ENCODE data around the gene KSR2. TPM values are rescaled to one million over a fixed set of nuclear protein-coding genes. Genes with fewer than 3 reads are reported as not detected.

The KSR2 gene
- total and polyA plus RNA-seq, 2 donors (not counting 3 experiments of a cell fraction or from before 2014, with no cell fraction given): 2.1 to 5.2 TPM

- intact Hi-C loops (cut with micrococcal nuclease) (no loop called here), dilution Hi-C loops (cut with MboI; ENCODE audit: extremely low pct_ligation_motif_present, low sequenced_read_pairs) (no loop called here)
- Histone ChIP-seq H3K9me1 (replicated peaks; ENCODE audit: control insufficient read depth, extremely low read depth, insufficient read depth, low read length) (no peaks in the 10 kb centered on the region), H3K4me3 (replicated peaks in 1 of 3; ENCODE audit: insufficient read depth in 1 of 3, low read depth in 1 of 3, low read length in 3 of 3) (no peak overlapping the region), H2AFZ (ENCODE audit: low read depth, low read length) (no peak overlapping the region), H4K20me1 (replicated peaks; ENCODE audit: control insufficient read depth, extremely low read depth, insufficient read depth, low read length) (no peaks in the 10 kb centered on the region), H3K4me1 (ENCODE audit: control insufficient read depth, extremely low read depth, insufficient read depth, low read length) (no peaks in the 10 kb centered on the region), H3K27me3 (ENCODE audit: control insufficient read depth in 2 of 2, insufficient read depth in 2 of 2, low read length in 2 of 2) (no peaks in the 10 kb centered on the region), H3K36me3 (ENCODE audit: control insufficient read depth in 2 of 2, extremely low read depth in 1 of 2, insufficient read depth in 2 of 2, low read length in 2 of 2) (no peaks in the 10 kb centered on the region), H3K9me3 (replicated peaks; ENCODE audit: control insufficient read depth, insufficient read depth, low read length) (no peaks in the 10 kb centered on the region), H3K9ac (replicated peaks; ENCODE audit: extremely low read depth, insufficient read depth, low read length) (no peak overlapping the region), H3K27ac (ENCODE audit: insufficient read depth, low read depth, low read length) (no peak overlapping the region), H3K4me2 (ENCODE audit: insufficient read depth, low read length) (no peak overlapping the region), H3K79me2 (ENCODE audit: control insufficient read depth, insufficient read depth, low read length) (no peaks in the 10 kb centered on the region)
- ChIA-PET POLR2A (no interaction called here), CTCF (no interaction called here)
- DNase-seq (ENCODE audit: low read depth, low spot score): no peak
- FAIRE-seq: no peak
- TF ChIP-seq POLR2AphosphoS5 (IDR thresholded peaks at IDR 0.05; ENCODE audit: insufficient read depth, low read depth, low read length) (no peak), FOS (IDR thresholded peaks at IDR 0.05; ENCODE audit: borderline replicate concordance, insufficient read depth, low read length) (no peak)
- no TSS peak for BruUV-seq (replicated peaks)
Measured at GRCh38 chr12:117912756-117913155, 56.0 kb downstream of the KSR2 start.

- Histone ChIP-seq H3K36me3 (ENCODE audit: control insufficient read depth in 2 of 2, extremely low read depth in 1 of 2, insufficient read depth in 2 of 2, low read length in 2 of 2) (no peaks in the 10 kb centered on the region), H3K4me1 (ENCODE audit: control insufficient read depth, extremely low read depth, insufficient read depth, low read length) (no peaks in the 10 kb centered on the region), H3K27me3 (ENCODE audit: control insufficient read depth in 2 of 2, insufficient read depth in 2 of 2, low read length in 2 of 2) (no peaks in the 10 kb centered on the region), H3K27ac (ENCODE audit: insufficient read depth, low read depth, low read length) (no peak overlapping the region), H3K79me2 (ENCODE audit: control insufficient read depth, insufficient read depth, low read length) (no peaks in the 10 kb centered on the region), H3K9ac (replicated peaks; ENCODE audit: extremely low read depth, insufficient read depth, low read length) (no peak overlapping the region), H2AFZ (ENCODE audit: low read depth, low read length) (no peak overlapping the region), H3K4me2 (ENCODE audit: insufficient read depth, low read length) (no peak overlapping the region), H3K9me3 (replicated peaks; ENCODE audit: control insufficient read depth, insufficient read depth, low read length) (no peaks in the 10 kb centered on the region), H3K4me3 (replicated peaks in 1 of 3; ENCODE audit: insufficient read depth in 1 of 3, low read depth in 1 of 3, low read length in 3 of 3) (no peak overlapping the region), H4K20me1 (replicated peaks; ENCODE audit: control insufficient read depth, extremely low read depth, insufficient read depth, low read length) (no peaks in the 10 kb centered on the region), H3K9me1 (replicated peaks; ENCODE audit: control insufficient read depth, extremely low read depth, insufficient read depth, low read length) (no peaks in the 10 kb centered on the region)
- ChIA-PET CTCF (no interaction called here), POLR2A (no interaction called here)
- FAIRE-seq (no peak), DNase-seq (ENCODE audit: low read depth, low spot score) (no peak)
- BruUV-seq (replicated peaks): no TSS peak
- intact Hi-C loops (cut with micrococcal nuclease) (no loop called here), dilution Hi-C loops (cut with MboI; ENCODE audit: extremely low pct_ligation_motif_present, low sequenced_read_pairs) (no loop called here)
- no peak for TF ChIP-seq JUN (IDR thresholded peaks at IDR 0.05; ENCODE audit: borderline replicate concordance, insufficient read depth, insufficient read length, low read depth)
- no peak for TF ChIP-seq POLR2AphosphoS5 (IDR thresholded peaks at IDR 0.05; ENCODE audit: insufficient read depth, low read depth, low read length)
- no peak for TF ChIP-seq POLR2A (IDR thresholded peaks at IDR 0.05; ENCODE audit: low read depth, low read length)
- TF ChIP-seq, protein P1, sequence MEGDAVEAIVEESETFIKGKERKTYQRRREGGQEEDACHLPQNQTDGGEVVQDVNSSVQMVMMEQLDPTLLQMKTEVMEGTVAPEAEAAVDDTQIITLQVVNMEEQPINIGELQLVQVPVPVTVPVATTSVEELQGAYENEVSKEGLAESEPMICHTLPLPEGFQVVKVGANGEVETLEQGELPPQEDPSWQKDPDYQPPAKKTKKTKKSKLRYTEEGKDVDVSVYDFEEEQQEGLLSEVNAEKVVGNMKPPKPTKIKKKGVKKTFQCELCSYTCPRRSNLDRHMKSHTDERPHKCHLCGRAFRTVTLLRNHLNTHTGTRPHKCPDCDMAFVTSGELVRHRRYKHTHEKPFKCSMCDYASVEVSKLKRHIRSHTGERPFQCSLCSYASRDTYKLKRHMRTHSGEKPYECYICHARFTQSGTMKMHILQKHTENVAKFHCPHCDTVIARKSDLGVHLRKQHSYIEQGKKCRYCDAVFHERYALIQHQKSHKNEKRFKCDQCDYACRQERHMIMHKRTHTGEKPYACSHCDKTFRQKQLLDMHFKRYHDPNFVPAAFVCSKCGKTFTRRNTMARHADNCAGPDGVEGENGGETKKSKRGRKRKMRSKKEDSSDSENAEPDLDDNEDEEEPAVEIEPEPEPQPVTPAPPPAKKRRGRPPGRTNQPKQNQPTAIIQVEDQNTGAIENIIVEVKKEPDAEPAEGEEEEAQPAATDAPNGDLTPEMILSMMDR (IDR thresholded peaks at IDR 0.05; ENCODE audit: extremely low read depth in 1 of 2, insufficient read depth in 1 of 2, low read depth in 1 of 2, low read length in 2 of 2): no peak
- TF ChIP-seq, protein P2, sequence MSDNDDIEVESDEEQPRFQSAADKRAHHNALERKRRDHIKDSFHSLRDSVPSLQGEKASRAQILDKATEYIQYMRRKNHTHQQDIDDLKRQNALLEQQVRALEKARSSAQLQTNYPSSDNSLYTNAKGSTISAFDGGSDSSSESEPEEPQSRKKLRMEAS (IDR thresholded peaks at IDR 0.05; ENCODE audit: insufficient read depth, insufficient read length): no peak
- no peak for TF ChIP-seq GATA2 (IDR thresholded peaks at IDR 0.05; ENCODE audit: insufficient read depth, insufficient read length, low read depth, low read length)
- no peak for TF ChIP-seq FOS (IDR thresholded peaks at IDR 0.05; ENCODE audit: borderline replicate concordance, insufficient read depth, low read length)
- no peak for TF ChIP-seq EZH2 (IDR thresholded peaks at IDR 0.05; ENCODE audit: borderline replicate concordance, low read depth, low read length, severe bottlenecking)
- no peak for TF ChIP-seq MYC (IDR thresholded peaks at IDR 0.05; ENCODE audit: low read depth, low read length)
Measured at GRCh38 chr12:117908411-117908810, 60.4 kb downstream of the KSR2 start.

Data from endothelial cell of umbilical vein (primary cell).